ENCODE results near the gene PDE10A.

Gene PDE10A

GRCh38 chr6:165458134-165458533 lies 204.9 kb downstream of the PDE10A start:
- DNase-seq: no peak

GRCh38 chr6:165456286-165456685 lies 206.8 kb downstream of the PDE10A start:
- DNase-seq: no peak

GRCh38 chr6:165455488-165455887 lies 207.6 kb downstream of the PDE10A start:
- DNase-seq: no peak

GRCh38 chr6:165453395-165453794 lies 209.6 kb downstream of the PDE10A start:
- no peak for DNase-seq

GRCh38 chr6:165451838-165452237 lies 211.2 kb downstream of the PDE10A start:
- DNase-seq: no peak

GRCh38 chr6:165448210-165448609 lies 214.8 kb downstream of the PDE10A start:
- no peak for DNase-seq

GRCh38 chr6:165447141-165447540 lies 215.9 kb downstream of the PDE10A start:
- no peak for DNase-seq

- no peak for DNase-seq
Observed at GRCh38 chr6:165446331-165446730, 216.7 kb downstream of the PDE10A start.

- DNase-seq: no peak
Observed at GRCh38 chr6:165443462-165443861, 219.6 kb downstream of the PDE10A start.

- DNase-seq: no peak
Observed at GRCh38 chr6:165441181-165441580, 221.9 kb downstream of the PDE10A start.

GRCh38 chr6:165439928-165440554 lies 223.0 kb downstream of the PDE10A start:
- no peak for DNase-seq

GRCh38 chr6:165426892-165427291 lies 236.1 kb downstream of the PDE10A start:
- DNase-seq: no peak

- DNase-seq: no peak
Observed at GRCh38 chr6:165422192-165422591, 240.8 kb downstream of the PDE10A start.

- DNase-seq: no peak
Observed at GRCh38 chr6:165417278-165417865, 245.7 kb downstream of the PDE10A start.

- DNase-seq: no peak
Observed at GRCh38 chr6:165404697-165405096, 258.3 kb downstream of the PDE10A start.

- no peak for DNase-seq
Observed at GRCh38 chr6:165404296-165404695, 258.7 kb downstream of the PDE10A start.

- no peak for DNase-seq
Observed at GRCh38 chr6:165403006-165403595, 259.9 kb downstream of the PDE10A start.

- no peak for DNase-seq
Observed at GRCh38 chr6:165401092-165401491, 261.9 kb downstream of the PDE10A start.

GRCh38 chr6:165390475-165390874 lies 272.6 kb downstream of the PDE10A start:
- DNase-seq: no peak

GRCh38 chr6:165389534-165389933 lies 273.5 kb downstream of the PDE10A start:
- DNase-seq: no peak

GRCh38 chr6:165383323-165383722 lies 279.7 kb downstream of the PDE10A start:
- DNase-seq: no peak

GRCh38 chr6:165376100-165376499 lies 286.9 kb downstream of the PDE10A start:
- no peak for DNase-seq

- no peak for DNase-seq
Observed at GRCh38 chr6:165365371-165365770, 297.7 kb downstream of the PDE10A start.

GRCh38 chr6:165345700-165346099 lies 317.3 kb downstream of the PDE10A start:
- no peak for DNase-seq

- no peak for DNase-seq
Observed at GRCh38 chr6:165340532-165340931, 322.5 kb downstream of the PDE10A start.

Data from activated gamma-delta T cell (primary cell).